ENCODE data around the gene NUDT22.

Gene NUDT22

GRCh38 chr11:64218628-64219353 lies 7.3 kb upstream of the NUDT22 start:
- TF ChIP-seq CTCF (IDR thresholded peaks at IDR 0.05; ENCODE audit: low read depth, low read length) (no peak), MAX (IDR thresholded peaks at IDR 0.05; ENCODE audit: low read depth, low read length) (no peak), MYC (IDR thresholded peaks at IDR 0.05; ENCODE audit: low read depth, low read length) (no peak), POLR2A (IDR thresholded peaks at IDR 0.05; ENCODE audit: extremely low read depth, insufficient read length) (no peak)
- no peak overlapping the region for H3K4me3 ChIP-seq (ENCODE audit: low read depth, low read length)
- no peak for DNase-seq (ENCODE audit: low read depth)

- no peak overlapping the region for H3K4me3 ChIP-seq (ENCODE audit: low read depth, low read length)
- TF ChIP-seq MYC (IDR thresholded peaks at IDR 0.05; ENCODE audit: low read depth, low read length) (no peak), CTCF (IDR thresholded peaks at IDR 0.05; ENCODE audit: low read depth, low read length) (no peak), MAX (IDR thresholded peaks at IDR 0.05; ENCODE audit: low read depth, low read length) (no peak), POLR2A (IDR thresholded peaks at IDR 0.05; ENCODE audit: extremely low read depth, insufficient read length) (no peak)
- no peak for DNase-seq (ENCODE audit: low read depth)
Observed at GRCh38 chr11:64219354-64219684, 6.8 kb upstream of the NUDT22 start.

- H3K4me3 ChIP-seq (ENCODE audit: low read depth, low read length), result no peak overlapping the region
- no peak for DNase-seq (ENCODE audit: low read depth)
- TF ChIP-seq CTCF (IDR thresholded peaks at IDR 0.05; ENCODE audit: low read depth, low read length), result no peak
- no peak for TF ChIP-seq MAX (IDR thresholded peaks at IDR 0.05; ENCODE audit: low read depth, low read length)
- no peak for TF ChIP-seq POLR2A (IDR thresholded peaks at IDR 0.05; ENCODE audit: extremely low read depth, insufficient read length)
- TF ChIP-seq MYC (IDR thresholded peaks at IDR 0.05; ENCODE audit: low read depth, low read length), result no peak
Observed at GRCh38 chr11:64219755-64220154, 6.3 kb upstream of the NUDT22 start.

GRCh38 chr11:64220271-64220670 lies 5.8 kb upstream of the NUDT22 start:
- DNase-seq (ENCODE audit: low read depth), result no peak
- TF ChIP-seq CTCF (IDR thresholded peaks at IDR 0.05; ENCODE audit: low read depth, low read length) (no peak), POLR2A (IDR thresholded peaks at IDR 0.05; ENCODE audit: extremely low read depth, insufficient read length) (no peak), MYC (IDR thresholded peaks at IDR 0.05; ENCODE audit: low read depth, low read length) (no peak), MAX (IDR thresholded peaks at IDR 0.05; ENCODE audit: low read depth, low read length) (no peak)
- H3K4me3 ChIP-seq (ENCODE audit: low read depth, low read length), result no peak overlapping the region

GRCh38 chr11:64220798-64221197 lies 5.3 kb upstream of the NUDT22 start:
- TF ChIP-seq POLR2A (IDR thresholded peaks at IDR 0.05; ENCODE audit: extremely low read depth, insufficient read length) (no peak), MAX (IDR thresholded peaks at IDR 0.05; ENCODE audit: low read depth, low read length) (no peak), CTCF (IDR thresholded peaks at IDR 0.05; ENCODE audit: low read depth, low read length) (no peak), MYC (IDR thresholded peaks at IDR 0.05; ENCODE audit: low read depth, low read length) (no peak)
- H3K4me3 ChIP-seq (ENCODE audit: low read depth, low read length), result no peak overlapping the region
- no peak for DNase-seq (ENCODE audit: low read depth)
